ENCODE measurements around the gene BABAM2. TPM values are rescaled to one million over a fixed set of nuclear protein-coding genes. Genes with fewer than 3 reads are reported as not detected.

Gene BABAM2
- total and polyA plus RNA-seq, 2 of the 4 experiments (the other 2 are of a cell fraction), result 20.9 to 23.1 TPM

DNA sequence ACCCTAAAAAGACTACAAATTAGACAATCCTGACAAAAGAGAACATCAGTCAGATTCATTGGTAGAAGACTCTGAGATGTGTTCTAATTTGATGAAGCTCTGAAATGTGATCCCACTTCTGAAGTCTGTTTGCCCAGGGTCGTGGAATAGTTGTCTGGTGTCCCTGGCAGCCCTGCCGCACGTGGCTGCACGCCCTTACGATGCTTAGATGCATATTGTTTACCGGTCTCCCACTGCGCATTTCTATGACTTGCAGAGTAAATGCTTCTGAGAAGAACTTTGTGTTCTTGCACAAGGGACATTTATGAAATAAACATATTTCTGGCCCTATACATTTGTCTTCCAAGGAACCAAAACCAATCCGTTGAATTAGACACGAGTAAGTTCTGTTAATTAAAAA, 243.2 kb downstream of the BABAM2 start:
- H3K36me3 ChIP-seq (ENCODE audit: control insufficient read depth, insufficient read depth, low read length), result no peaks in the 10 kb centered on the region
- WGBS, 2 experiments (ENCODE audit: extremely low coverage in 2 of 2, insufficient read length in 1 of 2), result 20% methylated on average over 1 of the region's 9 CpGs; no CpG with 5 or more reads in 1 of the 2 experiments
- no peak overlapping the region for H4K8ac ChIP-seq (ENCODE audit: low read depth in 2 of 2, low read length in 2 of 2)
- H2BK120ac ChIP-seq (ENCODE audit: low read depth, low read length), result no peak overlapping the region
- dilution Hi-C loops (cut with HindIII; ENCODE audit: low sequenced_read_pairs, unreplicated experiment), result no loop called here
- H4K91ac ChIP-seq (ENCODE audit: insufficient read depth, low read depth, low read length), result no peak overlapping the region
- no peak overlapping the region for H3K23ac ChIP-seq (ENCODE audit: low read depth, low read length)
- H3K4ac ChIP-seq (ENCODE audit: low read depth, low read length), result no peak overlapping the region
- ChIA-PET CTCF (interaction anchor here (0.6 to 0.7 kb wide), 2 partner anchors 103 to 269 kb away, joined by 8 to 10 read pairs; no protein-coding TSS in a partner anchor), POLR2A (ENCODE audit: unreplicated experiment) (interaction anchor here (0.6 kb wide), 1 partner anchor 264 kb away, joined by 5 read pairs; no protein-coding TSS in a partner anchor)
- no TSS peak for BruUV-seq (replicated peaks)
- peaks cover 2% of the 10 kb centered on the region for H3K4me1 ChIP-seq (ENCODE audit: control insufficient read depth, insufficient read depth, low read length)
- in situ Hi-C loops (cut with MboI; ENCODE audit: low sequenced_read_pairs), result no loop called here
- no peaks in the 10 kb centered on the region for H3K9me3 ChIP-seq (ENCODE audit: control insufficient read depth, insufficient read depth, low read length)
- H3K27ac ChIP-seq (ENCODE audit: insufficient read depth, low read length), result no peak overlapping the region
- no peak overlapping the region for H2BK20ac ChIP-seq (ENCODE audit: low read depth, low read length)
- DNase-seq, result no peak
- H3K27me3 ChIP-seq (ENCODE audit: control insufficient read depth, insufficient read depth, low read length), result no peaks in the 10 kb centered on the region
- no peak overlapping the region for H3K4me3 ChIP-seq (ENCODE audit: insufficient read depth, low read depth, low read length)
- no peak overlapping the region for H3K56ac ChIP-seq (ENCODE audit: extremely low read depth, insufficient read depth, low read length)
- TF ChIP-seq RAD21 (IDR thresholded peaks at IDR 0.05; ENCODE audit: low read length) (no peak), POLR2A (IDR thresholded peaks at IDR 0.05; ENCODE audit: low read depth, low read length) (no peak), CHD1 (IDR thresholded peaks at IDR 0.05; ENCODE audit: low read depth, low read length) (no peak), MAFK (IDR thresholded peaks at IDR 0.05; ENCODE audit: low read depth, low read length) (no peak), MXI1 (IDR thresholded peaks at IDR 0.05; ENCODE audit: borderline replicate concordance, low read depth, low read length) (no peak), RFX5 (IDR thresholded peaks at IDR 0.05; ENCODE audit: low read depth, low read length) (no peak), MAZ (IDR thresholded peaks at IDR 0.05; ENCODE audit: borderline replicate concordance, low read depth, low read length) (no peak)
- TF ChIP-seq, protein P1, sequence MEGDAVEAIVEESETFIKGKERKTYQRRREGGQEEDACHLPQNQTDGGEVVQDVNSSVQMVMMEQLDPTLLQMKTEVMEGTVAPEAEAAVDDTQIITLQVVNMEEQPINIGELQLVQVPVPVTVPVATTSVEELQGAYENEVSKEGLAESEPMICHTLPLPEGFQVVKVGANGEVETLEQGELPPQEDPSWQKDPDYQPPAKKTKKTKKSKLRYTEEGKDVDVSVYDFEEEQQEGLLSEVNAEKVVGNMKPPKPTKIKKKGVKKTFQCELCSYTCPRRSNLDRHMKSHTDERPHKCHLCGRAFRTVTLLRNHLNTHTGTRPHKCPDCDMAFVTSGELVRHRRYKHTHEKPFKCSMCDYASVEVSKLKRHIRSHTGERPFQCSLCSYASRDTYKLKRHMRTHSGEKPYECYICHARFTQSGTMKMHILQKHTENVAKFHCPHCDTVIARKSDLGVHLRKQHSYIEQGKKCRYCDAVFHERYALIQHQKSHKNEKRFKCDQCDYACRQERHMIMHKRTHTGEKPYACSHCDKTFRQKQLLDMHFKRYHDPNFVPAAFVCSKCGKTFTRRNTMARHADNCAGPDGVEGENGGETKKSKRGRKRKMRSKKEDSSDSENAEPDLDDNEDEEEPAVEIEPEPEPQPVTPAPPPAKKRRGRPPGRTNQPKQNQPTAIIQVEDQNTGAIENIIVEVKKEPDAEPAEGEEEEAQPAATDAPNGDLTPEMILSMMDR (conservative IDR thresholded peaks at IDR 0.05; ENCODE audit: low read depth, low read length), result no peak
- intact Hi-C loops (cut with micrococcal nuclease), result no loop called here
- H2BK5ac ChIP-seq (ENCODE audit: low read depth, low read length, poor library complexity, severe bottlenecking), result no peak overlapping the region
- H4K20me1 ChIP-seq (ENCODE audit: insufficient read depth, low read length), result no peaks in the 10 kb centered on the region
- H3K14ac ChIP-seq (replicated peaks; ENCODE audit: low read depth, low read length), result no peak overlapping the region
- no peak overlapping the region for H2BK15ac ChIP-seq (ENCODE audit: low read depth, low read length)
- H2AFZ ChIP-seq (replicated peaks; ENCODE audit: low read length, poor library complexity), result no peak overlapping the region
- no peak overlapping the region for H3K4me2 ChIP-seq (ENCODE audit: low read depth, low read length)
- H2AK9ac ChIP-seq (replicated peaks; ENCODE audit: low read depth, low read length, poor library complexity), result no peak overlapping the region
- H3K9ac ChIP-seq (ENCODE audit: low read depth, low read length), result no peak overlapping the region
- peaks cover 0 to 5% of the 10 kb centered on the region in 2 experiments; a peak in 1 of 4 replicates for H3K79me1 ChIP-seq (ENCODE audit: low read depth in 1 of 2, low read length in 2 of 2)
- no peak overlapping the region for H3K18ac ChIP-seq (ENCODE audit: low read depth, low read length)
- no peak overlapping the region for H2AK5ac ChIP-seq (ENCODE audit: low read depth, low read length)
- no peak overlapping the region for H4K5ac ChIP-seq (ENCODE audit: low read depth, low read length)
- no peak for ATAC-seq (ENCODE audit: low read depth)
- H3K9me1 ChIP-seq (ENCODE audit: insufficient read depth, low read length), result peaks cover 10% of the 10 kb centered on the region
